Epithelial cell of esophagus (primary cell): ENCODE measurements around the gene RPS14.

ENCODE experiments used
- DNase-seq: peaks from one replicate; pipeline ENCODE4 v3.0.0; 2010; ENCODE audit warnings: low read depth
- H3K4me3 ChIP-seq: 2 replicates; pipeline ENCODE4 v1.5.1; 2011; ENCODE audit warnings: mild to moderate bottlenecking, low read length, control low read depth
- TF ChIP-seq, protein P1 (sequence below): IDR thresholded peaks from 2 replicates; pipeline ENCODE4 v1.5.1; 2011; ENCODE audit warnings: low read depth, mild to moderate bottlenecking, low read length, control low read depth, inconsistent platforms; ENCODE audit not compliant: insufficient read depth; ENCODE audit errors: missing control alignments

Gene RPS14

DNA sequence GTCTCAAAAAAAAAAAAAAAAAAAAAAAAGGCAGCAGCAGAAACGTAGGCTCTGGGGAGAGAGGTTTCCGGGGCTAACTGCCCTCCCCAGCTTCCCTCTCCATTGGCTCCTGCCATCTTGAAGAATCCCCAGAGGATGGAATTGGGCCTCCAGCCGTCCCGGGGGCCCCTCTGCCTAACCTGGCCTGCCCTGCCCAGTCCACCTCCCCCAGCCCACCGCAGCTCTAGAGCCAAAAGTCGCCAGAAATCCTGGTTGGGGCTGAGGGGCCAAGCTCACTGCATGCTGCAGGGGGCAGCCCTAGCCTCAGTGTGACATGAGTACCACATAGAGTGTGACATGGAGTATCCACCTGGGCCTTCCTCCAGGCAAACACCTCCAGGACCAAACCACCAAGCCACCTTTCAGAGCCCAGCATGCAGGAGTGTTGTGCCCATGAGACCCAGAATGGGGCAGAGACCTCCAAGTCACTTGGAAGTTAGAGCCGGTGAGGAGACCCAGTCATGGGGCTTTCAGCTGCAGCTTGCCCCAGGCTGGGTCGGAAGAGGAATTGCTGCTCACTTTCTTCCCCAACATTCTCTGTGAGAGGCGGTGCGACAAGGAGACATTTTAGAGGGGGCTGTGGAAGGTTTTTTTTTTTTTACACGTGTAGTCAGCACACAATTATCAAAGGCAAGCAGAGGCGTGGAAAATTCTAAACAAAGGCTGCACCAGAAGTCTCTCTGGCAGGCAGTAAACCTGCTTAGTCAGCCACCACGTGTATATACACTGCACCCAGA lies 54.4 kb downstream of the RPS14 start:
- H3K4me3 ChIP-seq: no peak overlapping the region
- DNase-seq: no peak
- TF ChIP-seq, protein P1, sequence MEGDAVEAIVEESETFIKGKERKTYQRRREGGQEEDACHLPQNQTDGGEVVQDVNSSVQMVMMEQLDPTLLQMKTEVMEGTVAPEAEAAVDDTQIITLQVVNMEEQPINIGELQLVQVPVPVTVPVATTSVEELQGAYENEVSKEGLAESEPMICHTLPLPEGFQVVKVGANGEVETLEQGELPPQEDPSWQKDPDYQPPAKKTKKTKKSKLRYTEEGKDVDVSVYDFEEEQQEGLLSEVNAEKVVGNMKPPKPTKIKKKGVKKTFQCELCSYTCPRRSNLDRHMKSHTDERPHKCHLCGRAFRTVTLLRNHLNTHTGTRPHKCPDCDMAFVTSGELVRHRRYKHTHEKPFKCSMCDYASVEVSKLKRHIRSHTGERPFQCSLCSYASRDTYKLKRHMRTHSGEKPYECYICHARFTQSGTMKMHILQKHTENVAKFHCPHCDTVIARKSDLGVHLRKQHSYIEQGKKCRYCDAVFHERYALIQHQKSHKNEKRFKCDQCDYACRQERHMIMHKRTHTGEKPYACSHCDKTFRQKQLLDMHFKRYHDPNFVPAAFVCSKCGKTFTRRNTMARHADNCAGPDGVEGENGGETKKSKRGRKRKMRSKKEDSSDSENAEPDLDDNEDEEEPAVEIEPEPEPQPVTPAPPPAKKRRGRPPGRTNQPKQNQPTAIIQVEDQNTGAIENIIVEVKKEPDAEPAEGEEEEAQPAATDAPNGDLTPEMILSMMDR: no peak

DNA sequence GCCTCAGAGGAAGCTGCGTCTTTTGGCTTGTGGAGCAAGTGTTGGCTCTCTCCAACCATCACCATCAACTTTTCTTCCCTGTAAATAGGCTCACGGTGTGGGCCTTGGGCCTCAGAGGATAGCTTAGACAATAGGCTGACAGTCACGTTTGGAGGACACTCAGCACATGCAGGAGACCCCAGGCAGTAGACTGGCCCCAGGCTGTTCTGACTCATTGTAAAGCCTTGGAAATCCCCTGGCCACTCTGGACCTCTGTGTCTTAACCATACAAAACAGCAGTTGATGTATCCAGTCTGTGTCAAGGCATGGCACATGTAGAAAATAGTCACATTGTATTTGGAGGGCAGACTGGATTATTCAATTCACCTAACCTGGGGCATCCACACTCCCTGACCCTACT lies 55.4 kb downstream of the RPS14 start:
- TF ChIP-seq, protein P1: no peak
- H3K4me3 ChIP-seq: no peak overlapping the region
- peak; percentile 36 for DNase-seq

DNA sequence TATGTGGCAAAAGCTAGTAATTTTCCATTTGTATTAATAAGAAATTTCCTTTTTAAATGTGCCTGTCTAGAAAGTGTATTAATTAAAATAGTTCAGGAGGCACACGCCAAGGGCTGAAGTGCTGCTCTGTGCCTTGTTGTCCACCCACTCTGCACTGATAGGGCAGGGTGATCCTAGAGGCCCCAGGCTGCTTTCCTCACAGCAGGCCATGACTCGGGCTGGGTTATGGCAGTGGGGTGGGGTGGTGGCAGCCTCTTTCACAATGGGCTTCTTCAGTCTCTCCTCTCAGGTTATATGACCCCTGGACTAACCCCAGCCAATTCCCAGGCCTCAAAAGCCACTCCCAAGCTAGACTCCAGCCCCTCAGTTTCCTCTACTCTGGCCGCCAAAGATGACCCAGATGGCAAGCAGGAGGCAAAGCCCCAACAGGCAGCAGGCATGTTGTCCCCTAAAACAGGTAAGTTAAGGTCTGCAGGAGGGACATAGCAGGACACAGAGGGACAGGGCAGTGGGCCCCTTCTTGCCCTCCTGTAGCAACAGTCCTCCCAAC lies 56.4 kb downstream of the RPS14 start:
- no peak overlapping the region for H3K4me3 ChIP-seq
- TF ChIP-seq, protein P1: no peak
- DNase-seq: peak; percentile 24

DNA sequence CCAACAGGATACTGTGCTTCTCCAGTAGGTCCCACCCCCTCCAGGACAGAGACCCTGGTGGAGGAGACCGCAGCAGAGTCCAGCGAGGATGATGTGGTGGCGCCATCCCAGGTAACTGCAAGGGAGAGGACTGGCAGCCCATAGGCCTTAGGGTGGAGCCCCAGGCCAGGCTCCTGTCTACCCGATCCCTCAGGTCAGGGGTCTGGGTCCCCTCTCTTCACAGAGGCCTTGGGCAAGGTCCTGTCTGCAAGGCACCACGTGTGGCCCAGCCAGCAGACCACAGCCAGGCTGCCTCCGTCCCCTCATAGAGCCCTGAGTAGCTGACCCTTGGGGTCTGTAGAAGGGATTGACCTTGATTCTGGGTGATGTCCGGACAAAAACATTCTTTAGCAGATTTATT lies 56.9 kb downstream of the RPS14 start:
- no peak for DNase-seq
- H3K4me3 ChIP-seq: no peak overlapping the region

More for the DNA sequence above, 56.9 kb downstream of the RPS14 start:
- TF ChIP-seq, protein P1: no peak
